Body of pancreas (tissue), 4 donors: Measurements from ENCODE around the gene MSN.
"Not testable (repeated sequence)": the region's sequence is repeated elsewhere in the genome, so short reads cannot be mapped to it uniquely, and the experiment has no call there.

Source experiments
- POLR2A ChIP-seq, 3 donors: fragments of 450-650 bp; IDR thresholded peaks; one replicate each; pipeline ENCODE4 v1.6.1; 2016; ENCODE audit warnings: antibody characterized with exemption in 3 of 3, mild to moderate bottlenecking in 2 of 3
- TF ChIP-seq, protein P1 (sequence below), 7 experiments: fragments of 450-650 bp in 4 of 7; fragments of 200-600 bp in 3 of 7; sonication (generic) in 3 of 7; IDR thresholded peaks; one replicate each; pipeline ENCODE4 v1.5.1; 2016 to 2019; ENCODE audit warnings: antibody characterized with exemption in 7 of 7

DNA sequence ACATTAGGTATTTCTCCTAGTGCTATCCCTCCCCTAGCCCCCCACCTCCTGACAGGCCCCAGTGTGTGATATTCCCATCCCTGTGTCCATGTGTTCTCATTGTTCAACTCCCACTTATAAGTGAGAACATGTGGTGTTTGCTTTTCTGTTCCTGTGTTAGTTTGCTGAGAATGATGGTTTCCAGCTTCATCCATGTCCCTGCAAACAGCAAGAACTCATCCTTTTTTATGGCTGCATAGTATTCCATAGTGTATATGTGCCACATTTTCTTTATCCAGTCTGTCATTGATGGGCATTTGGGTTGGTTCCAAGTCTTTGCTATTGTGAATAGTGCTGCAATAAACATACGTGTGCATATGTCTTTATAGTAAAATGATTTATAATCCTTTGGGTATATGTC is 92.1 kb downstream of the MSN start:
- TF ChIP-seq, protein P1, sequence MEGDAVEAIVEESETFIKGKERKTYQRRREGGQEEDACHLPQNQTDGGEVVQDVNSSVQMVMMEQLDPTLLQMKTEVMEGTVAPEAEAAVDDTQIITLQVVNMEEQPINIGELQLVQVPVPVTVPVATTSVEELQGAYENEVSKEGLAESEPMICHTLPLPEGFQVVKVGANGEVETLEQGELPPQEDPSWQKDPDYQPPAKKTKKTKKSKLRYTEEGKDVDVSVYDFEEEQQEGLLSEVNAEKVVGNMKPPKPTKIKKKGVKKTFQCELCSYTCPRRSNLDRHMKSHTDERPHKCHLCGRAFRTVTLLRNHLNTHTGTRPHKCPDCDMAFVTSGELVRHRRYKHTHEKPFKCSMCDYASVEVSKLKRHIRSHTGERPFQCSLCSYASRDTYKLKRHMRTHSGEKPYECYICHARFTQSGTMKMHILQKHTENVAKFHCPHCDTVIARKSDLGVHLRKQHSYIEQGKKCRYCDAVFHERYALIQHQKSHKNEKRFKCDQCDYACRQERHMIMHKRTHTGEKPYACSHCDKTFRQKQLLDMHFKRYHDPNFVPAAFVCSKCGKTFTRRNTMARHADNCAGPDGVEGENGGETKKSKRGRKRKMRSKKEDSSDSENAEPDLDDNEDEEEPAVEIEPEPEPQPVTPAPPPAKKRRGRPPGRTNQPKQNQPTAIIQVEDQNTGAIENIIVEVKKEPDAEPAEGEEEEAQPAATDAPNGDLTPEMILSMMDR (IDR thresholded peaks at IDR 0.05): not testable (repeated sequence)
- TF ChIP-seq POLR2A (IDR thresholded peaks at IDR 0.05): not testable (repeated sequence)
